Adrenal gland (tissue), 5 donors: ENCODE results near the gene DHODH.

Experiments
- POLR2A ChIP-seq, 2 donors: fragments of 450-650 bp; IDR thresholded peaks; one replicate each; pipeline ENCODE4 v1.6.1; 2017; ENCODE audit warnings: antibody characterized with exemption in 2 of 2, mild to moderate bottlenecking in 2 of 2, moderate library complexity in 1 of 2
- TF ChIP-seq, protein P1 (sequence below), 6 experiments: fragments of 450-650 bp in 4 of 6; fragments of 200-600 bp in 2 of 6; sonication (generic) in 1 of 6; IDR thresholded peaks; 1 replicate in 5 of 6; 2 replicates in 1 of 6; pipeline versions ENCODE4 v1.5.1 to v1.8.0; 2016 to 2021; ENCODE audit warnings: antibody characterized with exemption in 6 of 6, mild to moderate bottlenecking in 2 of 6, moderate library complexity in 1 of 6
- donor health status: DM: no; HTN: no; CAD: no.

DNA sequence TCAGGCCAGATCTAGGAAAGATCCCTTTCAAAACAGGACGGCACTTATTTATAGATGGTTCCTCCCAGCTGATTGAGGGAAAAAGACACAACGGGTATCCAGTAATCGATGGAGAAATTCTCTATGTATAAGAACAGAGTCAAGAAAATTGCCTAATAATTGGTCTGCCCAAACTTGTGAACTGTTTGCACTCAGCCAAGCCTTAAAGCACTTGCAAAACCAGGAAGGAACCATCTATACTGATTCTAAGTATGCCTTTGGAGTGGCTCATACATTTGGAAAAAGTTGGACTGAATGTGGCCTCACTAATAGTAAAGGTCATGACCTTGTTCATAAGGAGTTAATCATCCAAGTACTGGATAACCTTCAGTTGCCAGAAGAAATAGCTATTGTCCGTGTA lies 60.4 kb downstream of the DHODH start:
- TF ChIP-seq, protein P1, sequence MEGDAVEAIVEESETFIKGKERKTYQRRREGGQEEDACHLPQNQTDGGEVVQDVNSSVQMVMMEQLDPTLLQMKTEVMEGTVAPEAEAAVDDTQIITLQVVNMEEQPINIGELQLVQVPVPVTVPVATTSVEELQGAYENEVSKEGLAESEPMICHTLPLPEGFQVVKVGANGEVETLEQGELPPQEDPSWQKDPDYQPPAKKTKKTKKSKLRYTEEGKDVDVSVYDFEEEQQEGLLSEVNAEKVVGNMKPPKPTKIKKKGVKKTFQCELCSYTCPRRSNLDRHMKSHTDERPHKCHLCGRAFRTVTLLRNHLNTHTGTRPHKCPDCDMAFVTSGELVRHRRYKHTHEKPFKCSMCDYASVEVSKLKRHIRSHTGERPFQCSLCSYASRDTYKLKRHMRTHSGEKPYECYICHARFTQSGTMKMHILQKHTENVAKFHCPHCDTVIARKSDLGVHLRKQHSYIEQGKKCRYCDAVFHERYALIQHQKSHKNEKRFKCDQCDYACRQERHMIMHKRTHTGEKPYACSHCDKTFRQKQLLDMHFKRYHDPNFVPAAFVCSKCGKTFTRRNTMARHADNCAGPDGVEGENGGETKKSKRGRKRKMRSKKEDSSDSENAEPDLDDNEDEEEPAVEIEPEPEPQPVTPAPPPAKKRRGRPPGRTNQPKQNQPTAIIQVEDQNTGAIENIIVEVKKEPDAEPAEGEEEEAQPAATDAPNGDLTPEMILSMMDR (IDR thresholded peaks at IDR 0.05), result no peak
- no peak for TF ChIP-seq POLR2A (IDR thresholded peaks at IDR 0.05)
